IMR-90 (cell line): ENCODE measurements around the gene TARDBP. TPM values are rescaled to one million over a fixed set of nuclear protein-coding genes. Genes with fewer than 3 reads are reported as not detected.

Experiments
- ATAC-seq: fragments of 200-7000 bp; cut with Tn5 transposase; 2 replicates; pipeline ENCODE4 v1.9.1; 2020; ENCODE audit warnings: low read depth, mild to moderate bottlenecking, moderate library complexity
- BruUV-seq: library from RNA; stranded (reverse); fragments of 400-500 nt; replicated peaks from 2 replicates; lab custom pipeline; 2021; lab: Mats Ljungman, UMichigan
- CTCF ChIA-PET: fragments of 300-600 bp; formaldehyde crosslinking; extraction: SDS; loops from one replicate; lab custom pipeline; 2021; ENCODE audit warnings: antibody characterized with exemption; lab: Yijun Ruan, JAX
- POLR2A ChIA-PET: fragments of 300-600 bp; sonication (Branson Sonifier 250); formaldehyde crosslinking; loops from one replicate; lab custom pipeline; 2022; ENCODE audit warnings: antibody characterized with exemption; ENCODE audit not compliant: unreplicated experiment; lab: Charles Lee
- DNase-seq: peaks from one replicate; pipeline ENCODE4 v3.0.0; 2013
- H2AFZ ChIP-seq: replicated peaks from 2 replicates; pipeline ENCODE3; 2013; ENCODE audit warnings: low read length, mild to moderate bottlenecking; ENCODE audit not compliant: poor library complexity
- H2AK5ac ChIP-seq: 2 replicates; pipeline ENCODE4 v1.6.1; 2013; ENCODE audit warnings: low read depth, low read length, inconsistent platforms
- H2AK9ac ChIP-seq: replicated peaks from 2 replicates; pipeline ENCODE3; 2013; ENCODE audit warnings: mild to moderate bottlenecking, low read depth, low read length, moderate library complexity; ENCODE audit not compliant: poor library complexity
- H2BK120ac ChIP-seq: 2 replicates; pipeline ENCODE4 v1.6.1; 2013; ENCODE audit warnings: low read depth, low read length, inconsistent platforms
- H2BK15ac ChIP-seq: 3 replicates; pipeline ENCODE4 v1.6.1; 2013; ENCODE audit warnings: low read depth, low read length, inconsistent platforms
- H2BK20ac ChIP-seq: 2 replicates; pipeline ENCODE4 v1.6.1; 2013; ENCODE audit warnings: low read depth, mild to moderate bottlenecking, inconsistent platforms, low read length, moderate library complexity
- H2BK5ac ChIP-seq: 2 replicates; pipeline ENCODE4 v1.6.1; 2013; ENCODE audit warnings: mild to moderate bottlenecking, low read depth, low read length, inconsistent platforms; ENCODE audit not compliant: poor library complexity, severe bottlenecking
- H3K14ac ChIP-seq: replicated peaks from 2 replicates; pipeline ENCODE4 v1.6.1; 2013; ENCODE audit warnings: low read depth, low read length, inconsistent platforms
- H3K18ac ChIP-seq: 2 replicates; pipeline ENCODE4 v1.6.1; 2013; ENCODE audit warnings: low read depth, low read length, control low read depth
- H3K23ac ChIP-seq: 2 replicates; pipeline ENCODE4 v1.6.1; 2013; ENCODE audit warnings: low read depth, low read length, inconsistent platforms
- H3K27ac ChIP-seq: 2 replicates; pipeline ENCODE4 v1.5.1; 2013; ENCODE audit warnings: mild to moderate bottlenecking, control low read depth, low read length; ENCODE audit not compliant: insufficient read depth
- H3K27me3 ChIP-seq: 2 replicates; pipeline ENCODE4 v1.6.1; 2013; ENCODE audit warnings: low read length; ENCODE audit not compliant: control insufficient read depth, insufficient read depth
- H3K36me3 ChIP-seq: 2 replicates; pipeline ENCODE4 v1.6.1; 2013; ENCODE audit warnings: low read length, mixed read lengths; ENCODE audit not compliant: control insufficient read depth, insufficient read depth
- H3K4ac ChIP-seq: 2 replicates; pipeline ENCODE4 v1.6.1; 2013; ENCODE audit warnings: low read depth, low read length, inconsistent platforms
- H3K4me1 ChIP-seq: 2 replicates; pipeline ENCODE4 v1.6.1; 2013; ENCODE audit warnings: low read length, mixed read lengths; ENCODE audit not compliant: control insufficient read depth, insufficient read depth
- H3K4me2 ChIP-seq: 2 replicates; pipeline ENCODE4 v1.6.1; 2013; ENCODE audit warnings: low read depth, mild to moderate bottlenecking, control low read depth, low read length, moderate library complexity
- H3K4me3 ChIP-seq: 2 replicates; pipeline ENCODE4 v1.5.1; 2013; ENCODE audit warnings: low read depth, mild to moderate bottlenecking, control low read depth, low read length, moderate library complexity; ENCODE audit not compliant: insufficient read depth
- H3K56ac ChIP-seq: 2 replicates; pipeline ENCODE4 v1.6.1; 2013; ENCODE audit warnings: low read length, inconsistent platforms; ENCODE audit not compliant: insufficient read depth; ENCODE audit errors: extremely low read depth
- H3K79me1 ChIP-seq, 2 experiments: 2 replicates each; pipeline ENCODE4 v1.6.1; 2013; ENCODE audit warnings: low read length in 2 of 2, inconsistent platforms in 1 of 2, low read depth in 1 of 2
- H3K9ac ChIP-seq: 2 replicates; pipeline ENCODE4 v1.6.1; 2013; ENCODE audit warnings: low read depth, low read length, control low read depth
- H3K9me1 ChIP-seq: 2 replicates; pipeline ENCODE4 v1.6.1; 2013; ENCODE audit warnings: low read length, inconsistent platforms; ENCODE audit not compliant: insufficient read depth
- H3K9me3 ChIP-seq: 2 replicates; pipeline ENCODE4 v1.6.1; 2013; ENCODE audit warnings: low read length; ENCODE audit not compliant: control insufficient read depth, insufficient read depth
- H4K20me1 ChIP-seq: 2 replicates; pipeline ENCODE4 v1.6.1; 2013; ENCODE audit warnings: low read length, inconsistent platforms; ENCODE audit not compliant: insufficient read depth
- H4K5ac ChIP-seq: 2 replicates; pipeline ENCODE4 v1.6.1; 2013; ENCODE audit warnings: mild to moderate bottlenecking, low read depth, low read length, control low read depth
- H4K8ac ChIP-seq, 2 experiments: 2 replicates each; pipeline ENCODE4 v1.6.1; 2013; ENCODE audit warnings: low read depth in 2 of 2, low read length in 2 of 2, control low read depth in 1 of 2, inconsistent platforms in 1 of 2
- H4K91ac ChIP-seq: 2 replicates; pipeline ENCODE4 v1.6.1; 2013; ENCODE audit warnings: low read depth, low read length, inconsistent platforms; ENCODE audit not compliant: insufficient read depth
- BHLHE40 ChIP-seq: fragments of 150-350 bp; IDR thresholded peaks from 2 replicates; pipeline ENCODE4 v1.6.1; 2016; ENCODE audit warnings: mild to moderate bottlenecking, low read depth, low read length
- CTCF ChIP-seq: conservative IDR thresholded peaks from 2 replicates; pipeline ENCODE4 v1.5.1; 2012; ENCODE audit warnings: mild to moderate bottlenecking, low read depth, low read length, improper control_type of control experiment
- ELK1 ChIP-seq: fragments of 150-350 bp; IDR thresholded peaks from 2 replicates; pipeline ENCODE4 v1.6.1; 2016; ENCODE audit warnings: low read depth, mild to moderate bottlenecking, low read length, moderate library complexity, borderline replicate concordance
- FOS ChIP-seq: fragments of 150-350 bp; IDR thresholded peaks from 2 replicates; pipeline ENCODE4 v1.6.1; 2016; ENCODE audit warnings: low read depth, low read length
- MAFK ChIP-seq: IDR thresholded peaks from 2 replicates; pipeline ENCODE4 v1.6.1; 2012; ENCODE audit warnings: low read depth, low read length, improper control_type of control experiment
- MAZ ChIP-seq: IDR thresholded peaks from 2 replicates; pipeline ENCODE4 v1.6.1; 2012; ENCODE audit warnings: low read depth, mild to moderate bottlenecking, low read length, improper control_type of control experiment, moderate library complexity, borderline replicate concordance
- POLR2A ChIP-seq: IDR thresholded peaks from 2 replicates; pipeline ENCODE4 v1.6.1; 2012; ENCODE audit warnings: mild to moderate bottlenecking, low read depth, low read length
- RCOR1 ChIP-seq: IDR thresholded peaks from 2 replicates; pipeline ENCODE4 v1.6.1; 2012; ENCODE audit warnings: mild to moderate bottlenecking, low read length, improper control_type of control experiment; ENCODE audit not compliant: insufficient replicate concordance
- USF2 ChIP-seq: fragments of 150-350 bp; IDR thresholded peaks from 2 replicates; pipeline ENCODE4 v1.6.1; 2017; ENCODE audit warnings: mild to moderate bottlenecking, antibody characterized with exemption, low read length, low read depth
- WGBS, 2 experiments: methylation state at CpG; one replicate each; pipeline versions ENCODE4 v1.1.5 to v1.1.7; 2013; ENCODE audit warnings: missing lambda C conversion rate in 2 of 2; ENCODE audit not compliant: insufficient read length in 1 of 2; ENCODE audit errors: extremely low coverage in 2 of 2; 5-methylcytosine and 5-hydroxymethylcytosine counted together
- dilution Hi-C: fragments of 300-500 bp; cut with HindIII; formaldehyde crosslinking; loops from one replicate; pipeline ENCODE4 v1.14.3; 2018; ENCODE audit warnings: low sequenced_read_pairs; ENCODE audit not compliant: unreplicated experiment
- in situ Hi-C: fragments of 300-500 bp; cut with MboI; formaldehyde crosslinking; loops from 3 replicates; pipeline ENCODE4 v1.14.3; 2019; ENCODE audit warnings: low sequenced_read_pairs, inconsistent platforms, mixed read lengths
- intact Hi-C: fragments of 100-400 bp; cut with micrococcal nuclease; formaldehyde crosslinking; loops from 2 replicates; pipeline ENCODE4 v1.10.0; 2022
- polyA plus RNA-seq, 3 experiments: library from polyadenylated mRNA; depleted of rRNA; stranded (reverse); fragments of >200 nt; gene quantifications; 2 replicates each; pipeline ENCODE4 v1.2.3, GENCODE V29; 2012; ENCODE audit warnings: low replicate concordance in 1 of 3
- total RNA-seq: library from RNA; depleted of rRNA; stranded (reverse); fragments of >200 nt; gene quantifications from 2 replicates; pipeline ENCODE4 v1.2.3, GENCODE V29; 2012

Gene TARDBP
- total and polyA plus RNA-seq, 2 of the 4 experiments (the other 2 are of a cell fraction), result 36.7 to 161 TPM

- H3K23ac ChIP-seq, result no peak overlapping the region
- H3K9me1 ChIP-seq, result no peaks in the 10 kb centered on the region
- no peak overlapping the region for H3K9ac ChIP-seq
- no peak overlapping the region for H4K91ac ChIP-seq
- H3K27ac ChIP-seq, result no peak overlapping the region
- in situ Hi-C loops (no loop called here), dilution Hi-C loops (no loop called here), intact Hi-C loops (no loop called here)
- H3K27me3 ChIP-seq, result no peaks in the 10 kb centered on the region
- H4K8ac ChIP-seq, result no peak overlapping the region
- no peak overlapping the region for H4K5ac ChIP-seq
- H3K9me3 ChIP-seq, result no peaks in the 10 kb centered on the region
- DNase-seq (no peak), ATAC-seq (no peak)
- H2BK20ac ChIP-seq, result no peak overlapping the region
- H2AFZ ChIP-seq, result no peak overlapping the region
- peaks cover 72% of the 10 kb centered on the region for H3K36me3 ChIP-seq
- peaks cover 0 to 4% of the 10 kb centered on the region in 2 experiments; a peak in 1 of 4 replicates for H3K79me1 ChIP-seq
- H3K18ac ChIP-seq, result no peak overlapping the region
- H3K56ac ChIP-seq, result no peak overlapping the region
- no TSS peak for BruUV-seq
- H3K4me1 ChIP-seq, result no peaks in the 10 kb centered on the region
- no peak overlapping the region for H3K4me3 ChIP-seq
- no peak overlapping the region for H2AK5ac ChIP-seq
- H2BK15ac ChIP-seq, result no peak overlapping the region
- H2BK120ac ChIP-seq, result no peak overlapping the region
- H2AK9ac ChIP-seq, result no peak overlapping the region
- no peak for TF ChIP-seq BHLHE40
- no peak for TF ChIP-seq MAFK
- no peak for TF ChIP-seq USF2
- TF ChIP-seq CTCF, result no peak
- TF ChIP-seq FOS, result no peak
- TF ChIP-seq POLR2A, result no peak
- no peak for TF ChIP-seq MAZ
- no peak for TF ChIP-seq ELK1
- no peak for TF ChIP-seq RCOR1
- ChIA-PET CTCF (no interaction called here), POLR2A (no interaction called here)
- no peak overlapping the region for H3K14ac ChIP-seq
- WGBS, 2 experiments, result 88% methylated on average over 11 of the region's 15 CpGs; no CpG with 5 or more reads in 1 of the 2 experiments
- no peaks in the 10 kb centered on the region for H4K20me1 ChIP-seq
- H2BK5ac ChIP-seq, result no peak overlapping the region
- H3K4me2 ChIP-seq, result no peak overlapping the region
- no peak overlapping the region for H3K4ac ChIP-seq
Observed at GRCh38 chr1:11071463-11072215, 59.2 kb downstream of the TARDBP start.
